ENCODE data around the gene NOLC1.

The NOLC1 gene

GRCh38 chr10:102196893-102197292, 44.7 kb downstream of the NOLC1 start:
- TF ChIP-seq CTCF (IDR thresholded peaks at IDR 0.05), result no peak

GRCh38 chr10:102198027-102198426, 45.8 kb downstream of the NOLC1 start:
- Histone ChIP-seq H3K9me3 (no peaks in the 10 kb centered on the region), H3K27ac (no peak overlapping the region), H3K4me3 (ENCODE audit: low read depth in 1 of 2, low read length in 1 of 2) (no peak overlapping the region), H3K27me3 (peaks cover 9% of the 10 kb centered on the region), H3K36me3 (no peaks in the 10 kb centered on the region), H3K4me1 (ENCODE audit: control insufficient read depth in 1 of 2, insufficient read depth in 1 of 2, low read depth in 1 of 2, low read length in 1 of 2) (no peaks in the 10 kb centered on the region)
- TF ChIP-seq CTCF (IDR thresholded peaks at IDR 0.05), result no peak

More at GRCh38 chr10:102196893-102197292, 44.7 kb downstream of the NOLC1 start:
- Histone ChIP-seq H3K27ac (no peak overlapping the region), H3K27me3 (peaks cover 14% of the 10 kb centered on the region), H3K4me3 (ENCODE audit: low read depth in 1 of 2, low read length in 1 of 2) (no peak overlapping the region), H3K9me3 (no peaks in the 10 kb centered on the region), H3K36me3 (no peaks in the 10 kb centered on the region), H3K4me1 (ENCODE audit: control insufficient read depth in 1 of 2, insufficient read depth in 1 of 2, low read depth in 1 of 2, low read length in 1 of 2) (no peaks in the 10 kb centered on the region)

- Histone ChIP-seq H3K36me3 (no peaks in the 10 kb centered on the region), H3K27ac (no peak overlapping the region), H3K4me3 (ENCODE audit: low read depth in 1 of 2, low read length in 1 of 2) (no peak overlapping the region), H3K4me1 (ENCODE audit: control insufficient read depth in 1 of 2, insufficient read depth in 1 of 2, low read depth in 1 of 2, low read length in 1 of 2) (no peaks in the 10 kb centered on the region), H3K27me3 (peaks cover 9% of the 10 kb centered on the region), H3K9me3 (no peaks in the 10 kb centered on the region)
- no peak for TF ChIP-seq CTCF (IDR thresholded peaks at IDR 0.05)
These were observed 48.8 kb downstream of the NOLC1 start for GRCh38 chr10:102200751-102201640.

- Histone ChIP-seq H3K4me3 (ENCODE audit: low read depth in 1 of 2, low read length in 1 of 2) (no peak overlapping the region), H3K4me1 (ENCODE audit: control insufficient read depth in 1 of 2, insufficient read depth in 1 of 2, low read depth in 1 of 2, low read length in 1 of 2) (no peaks in the 10 kb centered on the region), H3K27me3 (no peaks in the 10 kb centered on the region), H3K27ac (no peak overlapping the region), H3K9me3 (no peaks in the 10 kb centered on the region), H3K36me3 (no peaks in the 10 kb centered on the region)
- TF ChIP-seq CTCF (IDR thresholded peaks at IDR 0.05), result no peak
These were observed 50.2 kb downstream of the NOLC1 start for GRCh38 chr10:102202386-102202785.

GRCh38 chr10:102208311-102209035, 56.3 kb downstream of the NOLC1 start:
- no peak for TF ChIP-seq CTCF (IDR thresholded peaks at IDR 0.05)
- no peaks in the 10 kb centered on the region for H3K36me3 ChIP-seq
- no peaks in the 10 kb centered on the region for H3K4me1 ChIP-seq (ENCODE audit: control insufficient read depth in 1 of 2, insufficient read depth in 1 of 2, low read depth in 1 of 2, low read length in 1 of 2)
- no peaks in the 10 kb centered on the region for H3K9me3 ChIP-seq
- no peak overlapping the region for H3K4me3 ChIP-seq (ENCODE audit: low read depth in 1 of 2, low read length in 1 of 2)
- H3K27ac ChIP-seq, result no peak overlapping the region
- H3K27me3 ChIP-seq, result no peaks in the 10 kb centered on the region
